Nucleus accumbens (tissue), 56 donors: Measurements from ENCODE around the gene CSNK1G2.

Experiments
- DNase-seq, 56 donors: peaks; one replicate each; lab custom pipeline; 2025; lab: John Stamatoyannopoulos, UW

The CSNK1G2 gene

GRCh38 chr19:1942934-1943555 lies 2.1 kb downstream of the CSNK1G2 start:
- peak in 1 of 56 donors; percentile 19 for DNase-seq

DNA sequence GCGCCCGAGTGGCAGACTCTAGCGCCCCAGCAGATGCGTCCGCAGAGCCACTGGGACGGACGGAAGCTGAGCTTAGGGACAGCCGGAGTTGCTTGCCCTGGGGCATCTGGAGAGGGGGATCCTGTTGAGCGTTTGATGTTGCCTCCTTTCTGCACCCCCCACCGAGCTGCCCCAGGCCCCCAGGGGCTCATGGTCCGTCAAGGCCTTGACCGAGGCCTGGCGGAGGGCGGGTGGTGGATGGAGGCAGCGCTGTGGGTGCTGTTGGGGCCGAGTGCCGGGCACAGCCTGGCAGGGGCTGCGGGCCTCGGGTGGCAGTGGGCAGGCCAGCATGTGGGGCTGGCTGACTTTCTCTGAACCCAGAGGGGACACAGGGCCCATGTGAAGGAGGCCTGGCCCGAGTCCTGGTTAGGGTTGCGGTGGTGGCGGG lies 2.7 kb downstream of the CSNK1G2 start:
- DNase-seq: no peak

DNA sequence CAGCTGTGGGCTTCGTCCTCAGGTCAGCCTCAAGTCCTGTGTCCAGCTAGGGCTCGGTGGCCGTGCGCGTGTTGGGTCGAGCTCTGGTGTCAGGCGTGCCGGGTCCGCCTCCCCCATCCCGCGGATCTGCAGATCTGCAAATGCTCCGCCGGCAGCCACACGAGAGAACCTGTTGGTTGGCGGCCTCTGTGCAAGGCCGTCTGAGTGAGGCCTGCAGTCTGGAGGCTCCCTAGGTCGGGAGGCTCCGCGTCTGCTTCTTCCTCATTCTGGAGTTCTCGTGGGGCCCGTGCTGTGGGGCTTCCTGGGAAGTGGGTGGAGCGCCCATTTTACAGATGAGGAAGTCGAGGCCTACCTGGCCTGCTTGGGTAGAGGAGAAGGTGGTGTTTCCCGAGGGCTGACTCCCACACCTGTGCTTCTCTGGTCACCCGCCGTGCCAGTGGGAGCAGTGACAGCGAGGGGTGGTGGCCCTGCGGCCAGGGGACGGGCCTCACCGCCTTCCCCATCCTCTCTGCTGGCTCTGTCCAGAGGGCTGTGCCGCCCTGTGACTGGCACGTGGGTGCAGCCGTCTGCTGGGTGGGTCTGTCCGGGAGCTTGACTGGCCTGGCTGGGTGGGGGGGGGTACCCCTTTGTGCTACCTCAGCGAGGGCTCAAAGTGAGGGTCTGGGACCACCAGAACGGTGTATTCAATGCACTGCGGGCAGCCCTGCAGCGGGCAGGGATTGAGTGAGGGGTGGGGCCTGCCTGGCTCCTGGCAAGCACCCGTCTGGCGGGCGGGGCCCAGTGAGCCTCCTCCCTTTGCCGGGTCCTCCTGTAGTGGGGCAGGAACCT lies 3.3 kb downstream of the CSNK1G2 start:
- no peak for DNase-seq

DNA sequence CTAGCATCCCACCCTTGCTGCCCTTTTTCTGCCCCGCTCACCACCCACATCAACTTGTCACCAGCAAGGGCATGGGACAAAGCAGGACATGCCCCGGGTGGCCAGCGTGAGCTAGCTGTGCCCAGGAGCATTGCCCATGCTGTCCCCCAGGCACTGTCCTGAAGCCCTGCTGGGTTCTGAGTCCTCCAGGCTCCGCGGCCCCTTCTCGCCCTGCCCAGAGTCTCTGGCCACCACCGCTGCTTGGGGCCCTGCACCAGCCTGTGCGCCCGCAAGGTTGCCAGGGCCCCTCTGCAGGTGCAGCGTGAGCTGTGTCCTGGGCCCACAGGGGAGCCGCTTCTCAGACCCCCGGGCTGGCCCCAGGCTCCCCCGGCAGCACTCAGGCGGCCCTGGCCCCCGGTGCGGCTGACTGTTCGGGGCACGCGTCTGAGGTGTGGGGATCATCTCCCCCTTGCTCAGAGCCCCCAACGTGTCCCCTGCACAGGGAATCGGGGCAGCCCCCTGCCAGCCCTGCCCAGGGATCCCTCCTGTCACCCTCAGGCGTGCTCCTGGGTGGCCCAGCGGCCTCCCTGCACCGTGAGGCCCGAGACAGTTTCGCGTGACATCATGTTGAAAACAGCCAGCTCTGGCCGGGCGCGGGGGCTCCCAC lies 4.1 kb downstream of the CSNK1G2 start:
- no peak for DNase-seq

- DNase-seq: peak in 5 of 56 donors; percentile 3 to 19 (median 15)
These were observed 4.9 kb downstream of the CSNK1G2 start for GRCh38 chr19:1945899-1946298.

DNA sequence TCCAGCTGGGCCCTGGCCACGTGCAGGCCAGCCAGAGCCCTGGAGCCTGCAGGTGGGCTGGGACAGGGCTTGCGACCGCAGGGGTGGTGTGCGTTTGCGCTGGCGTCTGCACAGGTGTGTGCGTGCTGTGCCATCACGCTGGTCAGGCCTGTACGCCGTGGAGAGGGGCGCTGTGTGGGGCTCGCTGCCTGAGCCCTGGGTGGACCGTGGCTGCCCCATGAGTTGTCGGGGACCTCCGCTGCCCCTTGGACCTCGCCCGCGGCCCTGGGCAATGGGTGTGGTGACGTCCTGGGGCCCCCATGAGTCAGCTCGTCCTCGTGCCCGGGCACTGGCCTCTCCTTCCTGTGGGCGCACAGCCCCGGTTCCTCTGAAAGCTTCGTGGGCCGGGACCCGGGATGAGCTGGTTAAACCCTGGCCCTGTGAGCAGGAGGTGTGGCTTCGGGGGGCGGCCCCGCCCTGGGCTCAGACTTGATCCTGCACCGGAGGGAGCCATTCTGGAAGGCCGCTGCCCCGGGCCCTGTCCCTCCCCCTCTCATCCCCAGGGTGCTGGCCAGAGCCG lies 6.8 kb downstream of the CSNK1G2 start:
- no peak for DNase-seq

DNA sequence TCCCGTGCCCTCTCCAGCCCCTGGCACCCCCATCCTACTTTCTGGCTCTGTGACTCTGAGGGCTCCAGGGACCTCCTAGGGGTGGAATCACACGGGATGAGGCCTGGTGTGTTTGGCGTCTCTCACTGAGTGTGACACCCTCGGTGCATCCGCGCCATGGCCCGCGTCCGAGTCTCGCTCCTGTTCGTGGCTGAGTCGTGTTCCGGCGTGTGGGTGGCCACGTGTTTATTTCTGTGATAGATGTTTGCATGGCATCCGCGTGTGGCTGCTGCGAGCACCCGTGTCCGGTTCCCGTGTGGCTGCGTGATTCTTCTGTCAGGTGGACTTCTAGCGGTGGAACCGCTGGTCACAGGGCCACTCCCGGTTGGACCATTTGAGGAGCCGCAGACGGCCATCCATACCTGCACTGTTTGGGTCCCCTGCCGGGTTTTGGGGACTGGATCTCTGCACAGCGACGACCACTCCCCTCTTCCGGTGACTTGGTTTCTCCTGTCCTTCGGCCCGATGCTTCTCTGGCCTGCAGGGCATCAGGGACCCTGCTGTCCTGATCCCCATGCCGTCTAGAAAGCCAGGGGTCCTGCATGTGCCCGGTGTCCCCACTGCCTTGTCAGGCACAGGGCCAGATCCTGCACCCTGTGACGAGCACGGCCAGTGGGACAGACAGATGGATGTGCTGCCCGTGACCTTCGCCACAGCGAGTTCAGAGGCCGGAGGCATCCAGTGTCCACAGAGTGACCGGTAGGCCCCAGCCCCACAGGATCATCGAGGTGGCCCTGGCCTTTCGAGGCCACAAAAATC lies 8.5 kb downstream of the CSNK1G2 start:
- DNase-seq: no peak

DNA sequence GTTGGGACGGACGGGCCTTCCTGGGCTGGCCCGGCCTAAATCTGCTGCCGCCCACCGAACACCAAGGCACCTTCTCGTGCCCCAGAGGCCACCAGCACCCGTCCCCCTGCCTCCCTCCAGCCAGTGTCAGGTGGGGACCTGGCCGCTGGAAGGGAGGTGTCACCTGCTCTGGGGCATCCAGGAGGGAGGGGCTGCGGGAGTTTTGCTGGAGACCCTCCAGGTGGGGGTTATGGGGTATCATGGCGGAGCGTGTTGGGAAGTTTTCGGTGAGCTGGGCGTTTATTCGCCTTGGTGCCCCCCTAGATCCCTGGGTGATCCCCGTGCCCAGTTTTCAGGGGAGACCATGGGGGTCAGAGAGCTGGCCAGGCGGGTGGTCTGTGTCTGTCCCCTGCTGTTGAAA lies 9.7 kb downstream of the CSNK1G2 start:
- no peak for DNase-seq

GRCh38 chr19:1952635-1953034 lies 11.7 kb downstream of the CSNK1G2 start:
- no peak for DNase-seq

- DNase-seq: no peak
These were observed 12.1 kb downstream of the CSNK1G2 start for GRCh38 chr19:1953037-1953436.

DNA sequence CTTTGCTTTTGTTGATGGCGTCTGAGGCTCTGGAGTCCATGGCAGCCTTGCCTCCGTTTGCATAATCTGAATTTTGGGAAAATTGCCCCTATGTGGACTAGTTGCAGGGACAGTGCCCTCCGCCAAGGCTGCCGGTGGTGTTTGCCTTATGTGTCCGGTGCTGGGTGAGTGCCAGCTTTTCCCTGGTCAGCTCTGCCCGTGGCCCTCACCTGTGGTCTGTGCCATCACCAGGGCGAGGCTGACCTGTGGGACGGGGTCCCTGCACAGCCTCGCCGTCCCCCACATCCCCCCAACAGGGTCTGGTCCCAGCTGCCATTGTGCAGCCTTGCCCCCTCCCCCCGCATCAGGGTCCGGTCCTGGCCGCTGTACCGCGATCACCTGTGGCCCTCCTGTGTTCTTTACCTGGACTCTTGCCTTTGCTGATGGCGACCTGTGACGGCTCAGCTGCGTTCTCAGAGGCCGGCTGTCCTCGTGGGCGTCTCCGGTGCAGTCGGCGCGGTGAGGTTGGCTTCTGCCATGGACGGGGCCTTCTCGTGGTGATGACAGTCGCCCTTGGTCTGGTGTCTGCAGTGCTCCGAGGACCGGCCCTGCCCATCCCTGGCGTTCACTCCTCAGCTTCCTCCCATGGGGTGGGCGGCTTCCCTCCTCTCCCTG lies 12.6 kb downstream of the CSNK1G2 start:
- DNase-seq: no peak

DNA sequence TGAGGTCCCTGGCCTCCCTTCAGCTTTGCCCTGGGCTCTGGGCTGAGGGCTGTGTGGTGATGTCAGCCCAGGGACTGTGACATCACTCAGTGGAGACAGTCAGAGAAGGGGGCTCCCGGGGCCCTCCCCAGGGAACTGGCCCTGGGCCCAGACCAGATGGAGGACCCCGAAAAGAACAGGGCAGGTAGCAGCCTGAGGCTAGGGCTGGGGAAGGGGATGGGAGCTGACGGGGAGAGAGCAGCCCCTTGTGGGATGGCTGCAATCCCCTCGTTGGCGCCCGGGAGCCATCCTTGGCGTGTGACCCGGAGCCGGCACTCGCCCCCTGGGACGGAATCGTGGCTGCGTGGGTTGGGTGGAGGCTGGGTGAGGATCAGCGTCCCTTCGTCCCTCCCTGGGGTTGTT lies 13.6 kb downstream of the CSNK1G2 start:
- DNase-seq: no peak

- peak in 8 of 56 donors; percentile 4 to 38 (median 21) for DNase-seq
These were observed 14.5 kb downstream of the CSNK1G2 start for GRCh38 chr19:1955171-1956121.

- DNase-seq: peak in 4 of 56 donors; percentile 17 to 41 (median 24)
These were observed 15.1 kb downstream of the CSNK1G2 start for GRCh38 chr19:1956122-1956494.

DNA sequence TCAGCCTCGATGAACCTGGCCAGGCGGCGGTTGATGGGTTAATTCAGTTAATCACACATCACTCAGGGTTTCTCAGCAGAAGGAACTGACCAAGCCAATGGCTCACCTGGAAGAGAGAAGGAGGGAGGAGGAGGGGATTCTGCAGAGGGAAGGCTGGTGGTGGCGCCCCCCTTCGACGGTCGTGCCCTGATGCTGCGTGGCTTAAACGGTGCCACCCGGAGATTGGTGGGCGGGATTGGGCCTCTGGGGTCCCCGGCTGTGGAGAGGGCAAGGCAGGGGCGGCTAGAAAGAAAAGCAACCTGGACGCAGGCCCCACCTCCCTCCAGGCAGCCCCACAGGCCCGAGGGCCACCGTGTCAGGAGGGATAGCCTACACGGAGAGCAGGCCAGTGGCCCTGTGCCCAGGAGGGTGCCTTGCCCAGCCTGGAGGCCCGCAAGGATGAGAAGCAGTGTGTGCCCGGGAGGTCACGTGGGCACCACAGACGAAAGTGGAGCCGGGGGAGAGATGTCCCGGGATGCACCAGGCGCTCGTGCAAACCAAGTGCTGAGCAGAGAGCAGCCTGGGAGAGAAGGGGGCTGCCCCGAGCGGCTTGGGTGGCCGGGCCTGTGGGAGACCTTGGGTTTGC lies 16.0 kb downstream of the CSNK1G2 start:
- DNase-seq: peak; percentile 14 to 95 (median 80)

DNA sequence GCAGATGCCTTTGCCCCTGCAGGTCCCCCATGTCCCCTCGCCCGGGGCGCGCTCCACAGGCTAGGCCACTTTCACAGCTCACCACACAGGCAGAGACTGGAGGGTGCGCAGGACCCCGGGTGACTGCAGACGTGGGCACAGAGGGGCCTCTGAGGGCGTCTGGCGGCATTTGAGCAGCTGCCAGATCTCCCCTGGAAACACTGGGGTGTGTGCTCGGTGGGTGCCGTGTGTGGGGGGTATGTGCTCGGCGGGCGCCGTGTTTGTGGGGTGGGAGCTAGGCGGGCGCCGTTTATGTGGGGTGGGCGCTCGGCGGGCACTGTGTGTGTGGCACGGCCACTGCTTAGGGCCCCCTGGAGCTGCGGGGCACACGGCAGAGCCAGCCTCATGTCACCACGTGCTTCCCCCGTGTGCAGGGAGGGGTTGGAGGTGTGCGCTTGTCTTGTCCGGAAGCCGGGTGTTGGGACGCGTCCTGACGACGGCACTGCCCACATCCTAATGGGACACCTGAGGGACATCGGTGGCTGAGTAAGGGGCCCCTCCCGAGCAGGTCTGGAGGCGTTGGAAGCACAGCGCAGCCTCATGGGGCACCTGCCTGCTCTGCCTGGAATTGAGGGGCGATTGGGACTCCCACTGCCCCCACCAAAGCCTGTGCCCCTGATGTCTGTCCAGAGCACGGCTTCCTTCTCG lies 16.7 kb downstream of the CSNK1G2 start:
- no peak for DNase-seq

DNA sequence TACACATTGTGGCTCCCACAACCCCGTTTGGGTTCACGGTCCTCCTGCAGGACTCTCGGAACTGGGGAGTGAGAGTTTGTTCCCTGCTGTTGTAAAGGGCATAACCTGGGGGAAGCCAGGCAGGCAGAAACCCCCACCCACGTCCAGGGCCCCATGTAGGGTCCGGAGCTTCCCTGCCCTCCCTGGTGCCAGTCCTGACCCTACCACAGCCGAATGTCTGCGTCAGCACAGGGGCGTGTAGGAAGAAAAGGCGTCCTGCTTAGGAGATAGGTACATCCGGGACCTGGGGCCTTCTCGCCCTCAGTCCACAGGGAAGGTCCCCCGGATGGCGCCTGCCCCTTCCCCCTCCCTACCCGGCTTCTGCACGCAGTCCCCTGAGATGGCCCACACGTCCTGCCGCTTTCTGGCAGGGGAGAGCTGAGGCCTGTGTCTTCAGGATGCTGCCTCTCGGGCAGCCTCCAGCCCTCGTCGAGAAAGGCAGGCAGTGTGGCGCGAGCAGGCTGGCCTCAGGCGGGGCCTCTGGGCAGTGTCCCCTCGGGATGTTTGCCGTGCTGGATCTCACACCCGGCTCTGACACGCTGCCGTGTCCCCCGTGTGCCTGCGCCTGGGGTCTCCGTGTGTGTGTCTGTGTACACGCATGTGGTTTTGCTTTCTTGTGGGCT lies 19.1 kb downstream of the CSNK1G2 start:
- DNase-seq: no peak
